Measurements from ENCODE around the gene CYS1.

Gene CYS1

DNA sequence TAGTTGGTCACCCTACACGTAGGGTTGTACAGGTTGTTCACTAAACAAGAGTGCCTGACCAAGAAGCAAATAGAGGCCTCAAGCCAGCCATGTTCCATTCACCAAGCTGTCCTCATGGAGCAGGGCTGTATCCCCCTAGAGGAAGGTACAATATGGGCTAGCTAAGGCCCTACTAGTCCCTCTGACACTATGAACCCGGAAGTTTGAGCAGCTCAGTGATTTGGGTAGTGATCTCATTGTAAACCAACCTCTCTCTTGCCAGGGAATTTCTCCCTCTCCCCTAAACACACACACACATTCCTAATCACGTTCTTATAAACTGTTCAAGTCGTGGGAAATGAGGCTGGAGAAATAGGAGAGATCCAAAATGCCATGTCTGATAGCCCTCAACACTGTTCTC is 6.7 kb upstream of the CYS1 start:
- ATAC-seq (replicated peaks; ENCODE audit: extremely low read depth, poor library complexity, severe bottlenecking) (no peak), DNase-seq (ENCODE audit: low spot score in 2 of 2) (no peak)
- H3K36me3 Mint-ChIP-seq (ENCODE audit: insufficient read depth): no peaks in the 10 kb centered on the region
- peaks cover 90% of the 10 kb centered on the region for H3K27me3 Mint-ChIP-seq
- no peak overlapping the region for H3K4me3 Mint-ChIP-seq
- no peaks in the 10 kb centered on the region for H3K9me3 Mint-ChIP-seq
- H3K4me1 Mint-ChIP-seq: peaks cover 6% of the 10 kb centered on the region
- H3K27ac Mint-ChIP-seq (ENCODE audit: low read depth): no peak overlapping the region

DNA sequence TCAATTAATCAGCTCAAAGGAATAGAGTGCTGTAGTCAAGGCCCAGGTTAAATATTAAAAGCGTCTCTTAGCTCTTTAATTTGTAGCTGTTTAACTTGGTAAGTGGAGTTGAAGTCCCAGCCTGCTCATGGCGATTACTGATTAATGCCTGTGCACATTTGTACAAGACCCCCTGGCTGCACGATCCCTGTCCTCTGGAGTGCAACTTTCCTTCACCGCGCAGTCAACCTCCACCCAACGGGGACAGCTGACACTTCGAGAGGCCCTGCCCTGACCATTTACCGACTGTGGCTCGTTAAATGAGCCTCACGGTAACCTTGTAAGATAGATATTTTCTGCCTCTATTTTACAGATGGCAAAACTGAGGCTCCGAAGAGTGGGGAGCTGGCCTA is 5.5 kb upstream of the CYS1 start:
- DNase-seq (ENCODE audit: low spot score in 2 of 2) (no peak), ATAC-seq (replicated peaks; ENCODE audit: extremely low read depth, poor library complexity, severe bottlenecking) (no peak)
- H3K36me3 Mint-ChIP-seq (ENCODE audit: insufficient read depth): peaks cover 3% of the 10 kb centered on the region
- H3K27me3 Mint-ChIP-seq: peaks cover 94% of the 10 kb centered on the region
- peaks cover 7% of the 10 kb centered on the region for H3K4me1 Mint-ChIP-seq
- no peak overlapping the region for H3K4me3 Mint-ChIP-seq
- H3K9me3 Mint-ChIP-seq: no peaks in the 10 kb centered on the region
- no peak overlapping the region for H3K27ac Mint-ChIP-seq (ENCODE audit: low read depth)

DNA sequence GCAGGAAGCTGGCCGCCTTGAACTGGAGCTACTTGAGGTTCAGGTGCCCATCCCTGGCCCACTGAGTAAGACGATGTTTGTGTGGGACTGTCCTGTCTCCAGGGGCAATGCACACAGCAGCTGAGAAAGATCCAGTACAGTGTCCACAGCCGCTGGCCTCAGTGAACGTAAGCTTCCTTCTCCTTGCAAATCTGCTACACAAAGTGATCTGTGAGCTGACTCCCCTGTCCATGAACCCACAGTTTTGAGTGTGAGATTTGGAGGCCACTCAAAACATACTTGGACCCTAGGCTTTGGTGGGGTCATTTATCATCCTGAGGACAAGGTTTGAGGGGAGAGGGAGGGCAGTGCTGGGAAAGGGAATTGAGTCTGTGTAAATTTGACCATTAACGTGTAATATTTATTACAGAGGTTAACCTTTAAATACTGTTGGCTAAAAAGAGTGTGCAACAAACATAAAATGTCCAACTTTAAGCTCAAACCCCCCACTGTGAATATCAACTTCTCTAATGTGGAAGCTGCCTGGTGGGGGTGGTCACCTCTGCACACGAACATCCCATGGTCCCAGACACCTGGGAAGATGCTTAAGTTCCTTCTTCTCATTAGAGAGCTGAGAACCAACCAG is 4.9 kb upstream of the CYS1 start:
- Mint-ChIP-seq H3K27me3 (peaks cover 89% of the 10 kb centered on the region), H3K36me3 (ENCODE audit: insufficient read depth) (peaks cover 3% of the 10 kb centered on the region), H3K4me1 (peaks cover 7% of the 10 kb centered on the region), H3K4me3 (no peak overlapping the region), H3K9me3 (no peaks in the 10 kb centered on the region), H3K27ac (ENCODE audit: low read depth) (no peak overlapping the region)
- ATAC-seq (replicated peaks; ENCODE audit: extremely low read depth, poor library complexity, severe bottlenecking) (no peak), DNase-seq (ENCODE audit: low spot score in 2 of 2) (no peak)

DNA sequence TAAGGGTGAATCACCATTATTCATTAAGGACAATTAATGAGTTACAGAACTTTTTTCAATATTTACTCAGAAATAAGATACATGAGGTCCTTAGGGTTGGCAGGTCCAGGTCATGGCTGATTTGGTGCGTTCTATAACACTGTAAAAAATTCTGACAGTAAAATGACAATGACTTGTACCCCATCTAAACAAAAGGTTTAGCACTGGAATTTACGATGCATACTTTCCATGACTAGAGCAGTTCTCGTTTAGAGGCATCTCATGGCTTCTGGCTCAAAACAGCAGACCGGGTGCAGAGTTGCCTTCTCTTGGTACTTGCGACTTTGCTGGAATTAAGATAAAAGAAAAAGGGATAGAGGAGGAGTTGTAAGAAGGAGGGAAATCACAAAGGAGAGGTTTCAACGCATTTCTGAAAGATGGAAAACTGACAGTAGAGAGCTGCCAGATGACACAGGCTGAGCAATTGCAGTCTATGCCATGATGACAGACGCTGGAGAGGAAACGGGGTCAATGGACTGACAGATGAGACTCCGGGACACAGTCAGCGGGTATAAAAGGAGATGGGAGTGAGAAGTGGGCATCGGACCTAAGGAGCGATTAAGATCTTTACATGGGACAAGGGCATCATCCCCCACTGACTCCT is 4.1 kb upstream of the CYS1 start:
- ATAC-seq (replicated peaks; ENCODE audit: extremely low read depth, poor library complexity, severe bottlenecking): no peak
- Mint-ChIP-seq H3K27ac (ENCODE audit: low read depth) (no peak overlapping the region), H3K4me1 (peaks cover 8% of the 10 kb centered on the region), H3K27me3 (peaks cover 82% of the 10 kb centered on the region), H3K4me3 (no peak overlapping the region), H3K9me3 (no peaks in the 10 kb centered on the region), H3K36me3 (ENCODE audit: insufficient read depth) (peaks cover 3% of the 10 kb centered on the region)
- no peak for DNase-seq (ENCODE audit: low spot score in 2 of 2)

DNA sequence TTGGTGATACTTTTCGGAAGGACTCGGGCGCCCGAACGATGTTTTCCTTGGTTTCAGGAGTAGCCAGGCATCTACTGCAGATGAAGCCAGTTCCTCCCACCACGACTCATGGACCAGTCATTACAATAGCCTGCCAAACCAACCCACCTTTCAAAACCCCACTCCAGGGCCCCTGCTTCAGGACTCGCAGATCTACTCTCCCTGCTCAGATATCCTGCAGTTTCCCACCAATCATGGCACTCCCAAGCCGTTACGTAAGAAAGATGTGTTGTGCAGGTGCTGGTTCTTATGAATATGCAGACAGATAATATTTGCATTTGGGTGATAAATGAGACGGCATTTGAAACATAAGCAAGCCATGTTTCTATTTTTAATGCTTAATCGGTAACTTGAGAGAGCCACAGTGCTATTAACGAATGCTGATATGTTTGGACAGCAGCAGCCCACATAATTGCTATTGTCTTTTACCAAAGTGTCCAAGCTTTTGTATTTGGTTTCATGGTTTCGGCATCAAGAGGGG is 3.5 kb upstream of the CYS1 start:
- Mint-ChIP-seq H3K9me3 (no peaks in the 10 kb centered on the region), H3K4me3 (no peak overlapping the region), H3K27ac (ENCODE audit: low read depth) (no peak overlapping the region), H3K36me3 (ENCODE audit: insufficient read depth) (peaks cover 3% of the 10 kb centered on the region), H3K4me1 (peaks cover 13% of the 10 kb centered on the region), H3K27me3 (peaks cover 83% of the 10 kb centered on the region)
- no peak for DNase-seq (ENCODE audit: low spot score in 2 of 2)
- ATAC-seq (replicated peaks; ENCODE audit: extremely low read depth, poor library complexity, severe bottlenecking): no peak

DNA sequence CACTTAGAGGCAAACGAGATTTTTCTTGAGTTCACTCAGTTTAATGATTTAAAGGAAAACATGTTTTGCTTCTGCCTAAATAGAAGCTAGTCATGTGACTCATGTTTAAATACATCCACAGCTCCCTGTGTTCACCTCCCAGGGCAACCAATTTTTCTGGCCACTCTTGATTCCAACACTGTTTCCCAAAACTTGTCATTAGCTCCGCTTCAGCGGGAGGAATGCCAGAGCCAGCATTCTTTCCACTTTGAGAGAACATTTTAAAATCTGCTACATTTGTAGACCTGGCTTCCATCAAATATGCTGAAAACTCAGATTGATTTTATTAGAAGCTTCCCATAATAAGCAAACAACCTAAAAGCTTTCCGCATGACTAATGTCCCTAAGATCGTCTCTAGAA is 2.8 kb upstream of the CYS1 start:
- Mint-ChIP-seq H3K27ac (ENCODE audit: low read depth) (no peak overlapping the region), H3K4me1 (peaks cover 13% of the 10 kb centered on the region), H3K9me3 (no peaks in the 10 kb centered on the region), H3K36me3 (ENCODE audit: insufficient read depth) (peaks cover 3% of the 10 kb centered on the region), H3K4me3 (no peak overlapping the region), H3K27me3 (peaks cover 88% of the 10 kb centered on the region)
- DNase-seq (ENCODE audit: low spot score in 2 of 2): no peak
- no peak for ATAC-seq (replicated peaks; ENCODE audit: extremely low read depth, poor library complexity, severe bottlenecking)

DNA sequence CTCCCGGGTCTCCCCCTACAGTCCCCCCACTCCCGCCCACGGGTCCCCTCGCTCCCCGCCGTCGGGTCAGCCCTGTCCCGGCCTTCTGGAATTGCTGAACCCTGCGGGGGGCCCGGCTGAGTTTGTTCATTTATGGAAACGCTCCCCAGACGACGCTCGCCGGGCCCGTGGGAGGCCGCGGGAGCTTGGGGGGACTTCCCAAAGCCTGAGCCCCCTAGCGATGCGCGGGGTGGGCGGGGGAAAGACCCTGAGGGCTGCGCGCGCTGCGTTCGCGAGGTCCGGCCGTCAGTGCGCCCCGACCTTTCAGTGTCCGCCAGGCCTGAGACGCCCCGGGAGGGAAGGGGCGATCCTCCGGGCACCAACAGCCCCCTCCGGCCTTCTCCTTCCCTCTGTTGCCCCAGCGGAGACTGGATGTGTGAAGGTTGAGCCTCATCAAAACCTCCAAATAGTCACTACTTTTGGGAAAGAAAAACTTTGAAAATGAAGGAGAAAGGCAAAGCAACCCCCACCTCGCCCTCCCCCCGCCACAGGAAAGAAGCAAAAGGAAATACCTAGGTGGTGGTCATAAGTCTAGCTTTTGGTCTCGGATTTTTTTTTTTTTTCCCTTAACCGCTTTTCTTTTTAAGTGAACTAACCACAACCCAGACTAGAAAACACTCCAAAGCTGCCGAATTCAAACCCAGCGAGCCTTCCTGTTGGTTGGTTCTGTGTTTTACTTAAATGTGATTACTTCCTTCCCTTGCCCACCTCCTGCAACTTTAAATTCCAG is 509 bp upstream of the CYS1 start:
- no peak for DNase-seq (ENCODE audit: low spot score in 2 of 2)
- Mint-ChIP-seq H3K4me1 (peaks cover 13% of the 10 kb centered on the region), H3K36me3 (ENCODE audit: insufficient read depth) (peaks cover 5% of the 10 kb centered on the region), H3K27me3 (peaks cover 88% of the 10 kb centered on the region), H3K4me3 (peak overlapping the region; percentile 68), H3K27ac (ENCODE audit: low read depth) (no peak overlapping the region), H3K9me3 (no peaks in the 10 kb centered on the region)
- peak; percentile 73 for ATAC-seq (replicated peaks; ENCODE audit: extremely low read depth, poor library complexity, severe bottlenecking)

DNA sequence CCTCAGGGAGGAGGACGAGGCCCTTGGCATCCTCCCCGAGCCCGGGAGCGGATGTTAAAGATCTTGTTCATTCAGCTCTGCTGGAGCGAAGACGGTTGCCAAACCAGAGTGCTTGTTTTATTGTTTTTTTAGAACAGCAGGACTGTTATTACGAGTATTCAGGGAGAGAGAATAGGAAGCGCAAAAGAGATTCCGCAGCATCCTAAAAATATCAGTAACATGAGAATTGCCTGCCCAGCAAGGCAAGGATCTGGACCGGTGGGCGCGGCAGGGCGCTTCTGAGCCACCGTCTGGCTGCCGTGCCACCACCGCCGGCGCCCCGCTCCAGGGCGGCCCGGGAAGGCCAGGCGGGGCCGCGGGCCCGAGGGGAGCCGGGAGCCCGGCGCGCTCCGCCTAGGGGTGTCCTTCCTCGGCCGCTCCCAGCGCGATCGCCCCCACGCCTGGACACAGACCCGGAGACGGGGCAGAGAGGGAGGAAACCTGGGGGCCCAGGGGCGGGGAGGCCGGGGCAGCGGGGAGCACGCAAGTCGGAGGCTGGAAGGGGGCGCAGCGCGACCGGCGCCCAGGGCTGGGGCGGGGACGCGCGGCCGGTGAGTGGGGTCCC is 843 bp downstream of the CYS1 start:
- ATAC-seq (replicated peaks; ENCODE audit: extremely low read depth, poor library complexity, severe bottlenecking): peak; percentile 13
- no peak for DNase-seq (ENCODE audit: low spot score in 2 of 2)
- Mint-ChIP-seq H3K9me3 (no peaks in the 10 kb centered on the region), H3K27ac (ENCODE audit: low read depth) (no peak overlapping the region), H3K36me3 (ENCODE audit: insufficient read depth) (peaks cover 5% of the 10 kb centered on the region), H3K4me1 (peaks cover 13% of the 10 kb centered on the region), H3K4me3 (peak overlapping the region; percentile 74), H3K27me3 (peaks cover 88% of the 10 kb centered on the region)

DNA sequence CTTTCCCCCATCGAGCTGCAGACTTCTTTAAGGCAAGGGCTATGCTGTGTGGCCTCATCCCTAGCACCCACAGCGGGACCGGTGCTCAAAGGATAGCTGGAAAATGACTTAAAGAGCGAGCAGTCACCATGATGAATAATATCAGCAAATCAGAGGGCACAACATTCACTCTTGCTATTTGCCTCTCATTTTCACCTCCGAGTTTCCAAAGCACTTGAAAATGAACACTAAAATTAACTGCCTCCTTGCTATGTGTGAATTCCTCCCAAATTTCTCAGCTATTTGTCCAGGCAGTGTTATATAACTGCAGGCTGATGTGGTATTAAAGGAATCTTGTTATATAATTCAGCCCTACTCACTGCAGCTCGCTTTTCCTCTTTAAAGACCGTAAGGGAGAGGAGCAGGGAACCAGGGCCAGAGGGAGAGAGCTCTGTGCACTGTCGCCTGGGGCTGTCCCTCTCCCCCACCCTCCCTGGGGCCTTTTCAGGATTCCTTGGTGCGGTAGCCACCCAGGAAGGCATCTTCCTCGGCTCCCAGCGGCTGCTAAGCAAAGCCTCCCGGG is 1.4 kb downstream of the CYS1 start:
- no peak overlapping the region for H3K27ac Mint-ChIP-seq (ENCODE audit: low read depth)
- no peak for DNase-seq (ENCODE audit: low spot score in 2 of 2)
- no peak for ATAC-seq (replicated peaks; ENCODE audit: extremely low read depth, poor library complexity, severe bottlenecking)
- H3K9me3 Mint-ChIP-seq: no peaks in the 10 kb centered on the region
- peaks cover 88% of the 10 kb centered on the region for H3K27me3 Mint-ChIP-seq
- peaks cover 13% of the 10 kb centered on the region for H3K4me1 Mint-ChIP-seq
- H3K36me3 Mint-ChIP-seq (ENCODE audit: insufficient read depth): peaks cover 5% of the 10 kb centered on the region
- H3K4me3 Mint-ChIP-seq: peak overlapping the region; percentile 74

DNA sequence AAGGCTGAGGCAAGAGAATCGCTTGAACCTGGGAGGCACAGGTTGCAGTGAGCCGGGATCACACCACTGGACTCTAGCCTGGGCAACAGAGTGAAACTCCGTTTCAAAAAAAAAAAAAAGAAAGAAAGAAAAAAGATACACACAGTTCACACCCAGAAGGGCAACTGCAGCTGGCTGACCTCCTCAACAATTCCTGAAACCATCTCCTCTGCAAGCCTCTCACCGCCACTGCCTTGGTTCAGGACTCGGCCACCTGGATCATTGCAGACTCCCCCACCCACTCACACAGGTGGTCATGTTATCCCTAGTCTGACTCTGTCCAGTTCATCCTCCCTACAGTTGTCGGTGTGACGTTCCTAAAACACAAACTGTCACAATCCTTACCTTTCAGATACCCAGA is 2.2 kb downstream of the CYS1 start:
- Mint-ChIP-seq H3K36me3 (ENCODE audit: insufficient read depth) (peaks cover 5% of the 10 kb centered on the region), H3K27me3 (peaks cover 87% of the 10 kb centered on the region), H3K4me3 (no peak overlapping the region), H3K4me1 (peaks cover 13% of the 10 kb centered on the region), H3K9me3 (no peaks in the 10 kb centered on the region), H3K27ac (ENCODE audit: low read depth) (no peak overlapping the region)
- DNase-seq (ENCODE audit: low spot score in 2 of 2) (no peak), ATAC-seq (replicated peaks; ENCODE audit: extremely low read depth, poor library complexity, severe bottlenecking) (no peak)

DNA sequence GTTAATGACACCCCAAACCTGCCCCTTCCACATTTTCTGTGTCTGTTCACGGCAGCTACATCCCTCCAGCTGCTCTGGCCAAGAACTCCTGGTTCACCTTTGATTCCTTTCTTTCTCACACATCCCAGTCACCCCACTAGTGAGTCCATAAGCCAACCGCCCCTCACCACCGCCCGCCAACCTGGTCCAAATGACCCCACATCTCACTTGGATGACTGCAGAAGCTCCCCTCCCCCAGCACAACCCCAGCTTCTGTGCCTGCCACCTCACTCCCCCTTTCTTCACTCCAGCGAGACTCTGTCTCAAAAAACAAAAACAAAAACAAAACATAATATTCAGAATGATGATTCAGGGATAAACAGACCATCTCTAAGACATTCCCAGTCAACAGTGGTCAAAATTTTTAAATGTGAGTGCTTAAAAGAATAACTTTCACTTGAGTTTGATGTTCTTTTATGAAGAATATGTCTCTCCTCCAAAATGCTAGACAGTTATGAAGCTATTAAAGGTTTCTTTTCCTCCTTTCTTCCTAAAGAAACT is 3.2 kb downstream of the CYS1 start:
- H3K4me3 Mint-ChIP-seq: no peak overlapping the region
- H3K27me3 Mint-ChIP-seq: peaks cover 87% of the 10 kb centered on the region
- no peaks in the 10 kb centered on the region for H3K9me3 Mint-ChIP-seq
- H3K4me1 Mint-ChIP-seq: peaks cover 20% of the 10 kb centered on the region
- ATAC-seq (replicated peaks; ENCODE audit: extremely low read depth, poor library complexity, severe bottlenecking) (no peak), DNase-seq (ENCODE audit: low spot score in 2 of 2) (no peak)
- H3K36me3 Mint-ChIP-seq (ENCODE audit: insufficient read depth): peaks cover 5% of the 10 kb centered on the region
- H3K27ac Mint-ChIP-seq (ENCODE audit: low read depth): no peak overlapping the region

DNA sequence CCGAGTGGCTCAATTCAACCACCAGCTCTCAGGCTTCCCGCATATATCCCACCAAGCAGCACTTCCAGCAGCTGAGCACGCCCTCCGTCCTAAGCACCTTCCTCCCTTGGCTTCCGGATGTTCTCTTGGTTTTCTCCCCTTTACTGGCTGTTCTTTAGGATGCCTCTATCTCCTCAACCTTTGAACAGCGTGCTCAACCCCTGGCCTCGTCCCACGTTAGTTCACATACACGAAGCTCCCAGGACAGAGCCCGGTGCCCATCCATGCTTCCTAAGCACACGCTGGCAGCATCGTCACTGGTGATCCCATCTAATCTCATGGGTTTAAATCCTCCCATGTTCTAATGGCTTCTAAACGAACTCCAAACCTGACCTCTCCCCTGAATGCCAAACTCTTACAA is 3.7 kb downstream of the CYS1 start:
- peaks cover 20% of the 10 kb centered on the region for H3K4me1 Mint-ChIP-seq
- ATAC-seq (replicated peaks; ENCODE audit: extremely low read depth, poor library complexity, severe bottlenecking): no peak
- H3K9me3 Mint-ChIP-seq: no peaks in the 10 kb centered on the region
- no peak overlapping the region for H3K4me3 Mint-ChIP-seq
- peaks cover 82% of the 10 kb centered on the region for H3K27me3 Mint-ChIP-seq
- H3K27ac Mint-ChIP-seq (ENCODE audit: low read depth): no peak overlapping the region
- DNase-seq (ENCODE audit: low spot score in 2 of 2): no peak
- H3K36me3 Mint-ChIP-seq (ENCODE audit: insufficient read depth): peaks cover 5% of the 10 kb centered on the region
